Stomach (tissue), 9 donors: ENCODE measurements around the gene LEMD2. TPM values are rescaled to one million over a fixed set of nuclear protein-coding genes. Genes with fewer than 3 reads are reported as not detected.

Experiments used
- DNase-seq, 2 donors: peaks; one replicate each; pipeline versions ENCODE4 v3.0.0 to v3.0.0-alpha.2; 2013 to 2019
- H3K27ac ChIP-seq, 5 donors: fragments of 200-600 bp in 4 of 5; sonication (generic) in 4 of 5; one replicate each; pipeline ENCODE4 v1.5.1; 2013 to 2019; ENCODE audit warnings: mild to moderate bottlenecking in 1 of 5, moderate library complexity in 1 of 5
- H3K27me3 ChIP-seq, 3 donors: fragments of 200-600 bp; sonication (generic); one replicate each; pipeline ENCODE4 v1.5.1; 2017 to 2019; ENCODE audit warnings: mixed run types in 1 of 3
- H3K36me3 ChIP-seq, 4 donors: fragments of 200-600 bp; sonication (generic); 1 replicate in 3 of 4; 2 replicates in 1 of 4; pipeline ENCODE4 v1.5.1; 2016 to 2019
- H3K4me1 ChIP-seq, 4 donors: fragments of 200-600 bp; sonication (generic); one replicate each; pipeline ENCODE4 v1.5.1; 2016 to 2019
- H3K4me3 ChIP-seq, 4 donors: fragments of 200-600 bp; sonication (generic) in 3 of 4; one replicate each; pipeline ENCODE4 v1.5.1; 2016 to 2019; ENCODE audit warnings: mild to moderate bottlenecking in 1 of 4
- H3K9me3 ChIP-seq, 4 donors: fragments of 200-600 bp; sonication (generic); one replicate each; pipeline ENCODE4 v1.5.1; 2016 to 2019
- EP300 ChIP-seq: sonication (generic); formaldehyde crosslinking; IDR thresholded peaks from one replicate; pipeline ENCODE4 v1.6.1; 2017; ENCODE audit warnings: antibody characterized with exemption
- POLR2A ChIP-seq, 4 donors: fragments of 450-650 bp; IDR thresholded peaks; one replicate each; pipeline ENCODE4 v1.6.1; 2016; ENCODE audit warnings: antibody characterized with exemption in 4 of 4, control low read depth in 2 of 4, mild to moderate bottlenecking in 1 of 4, moderate library complexity in 1 of 4
- POLR2AphosphoS5 ChIP-seq, 3 donors: sonication (generic); formaldehyde crosslinking; IDR thresholded peaks; one replicate each; pipeline ENCODE4 v1.6.1; 2016; ENCODE audit warnings: antibody characterized with exemption in 3 of 3
- WGBS, 5 donors: extraction: QIAGEN DNeasy Blood & Tissue Kit in 3 of 5; methylation state at CpG; one replicate each; pipeline versions ENCODE4 v1.1.5 to v1.1.7; 2013 to 2018; 5-methylcytosine and 5-hydroxymethylcytosine counted together
- intact Hi-C: fragments of 100-400 bp; cut with DNase I; formaldehyde crosslinking; loops from one replicate; pipeline ENCODE4 v1.15.1; 2023; ENCODE audit warnings: low total_unique reads
- polyA plus RNA-seq, 3 donors: library from polyadenylated mRNA; stranded (reverse); fragments of 200-250 nt; gene quantifications; one replicate each; pipeline ENCODE4 v1.2.3, GENCODE V29; 2013
- total RNA-seq, 5 donors: library from RNA; depleted of rRNA; stranded (reverse); fragments of >200 nt; gene quantifications; one replicate each; pipeline versions ENCODE4 v1.1.0 to v1.2.3, GENCODE V29; 2014 to 2016
- TF ChIP-seq, protein P1 (sequence below), 7 experiments: fragments of 450-650 bp in 4 of 7; fragments of 200-600 bp in 3 of 7; sonication (generic) in 3 of 7; IDR thresholded peaks; one replicate each; pipeline ENCODE4 v1.5.1; 2016 to 2019; ENCODE audit warnings: antibody characterized with exemption in 7 of 7, control low read depth in 2 of 7, mild to moderate bottlenecking in 1 of 7
- donor health status: healthy with polysubstance abuse.
- donor health status: Bipolar disorder and iron deficiency.
- donor health status: healthy.

LEMD2 gene
- total and polyA plus RNA-seq, 8 donors = 22.0 to 428 (median 54.2) TPM

- Histone ChIP-seq H3K27me3 (peaks cover 0 to 15% (median 0%) of the 10 kb centered on the region in 3 donors), H3K4me1 (peaks cover 0 to 24% (median 8%) of the 10 kb centered on the region in 4 donors), H3K27ac (peak overlapping the region in 1 of 5 donors; percentile 46), H3K36me3 (no peaks in the 10 kb centered on the region), H3K4me3 (no peak overlapping the region), H3K9me3 (no peaks in the 10 kb centered on the region)
- 47 to 60% (median 53%) methylated on average over 14 to 15 of the region's 15 CpGs for WGBS, 5 donors
- TF ChIP-seq POLR2AphosphoS5 (IDR thresholded peaks at IDR 0.05) (no peak), POLR2A (IDR thresholded peaks at IDR 0.05) (no peak), EP300 (no peak)
- TF ChIP-seq, protein P1, sequence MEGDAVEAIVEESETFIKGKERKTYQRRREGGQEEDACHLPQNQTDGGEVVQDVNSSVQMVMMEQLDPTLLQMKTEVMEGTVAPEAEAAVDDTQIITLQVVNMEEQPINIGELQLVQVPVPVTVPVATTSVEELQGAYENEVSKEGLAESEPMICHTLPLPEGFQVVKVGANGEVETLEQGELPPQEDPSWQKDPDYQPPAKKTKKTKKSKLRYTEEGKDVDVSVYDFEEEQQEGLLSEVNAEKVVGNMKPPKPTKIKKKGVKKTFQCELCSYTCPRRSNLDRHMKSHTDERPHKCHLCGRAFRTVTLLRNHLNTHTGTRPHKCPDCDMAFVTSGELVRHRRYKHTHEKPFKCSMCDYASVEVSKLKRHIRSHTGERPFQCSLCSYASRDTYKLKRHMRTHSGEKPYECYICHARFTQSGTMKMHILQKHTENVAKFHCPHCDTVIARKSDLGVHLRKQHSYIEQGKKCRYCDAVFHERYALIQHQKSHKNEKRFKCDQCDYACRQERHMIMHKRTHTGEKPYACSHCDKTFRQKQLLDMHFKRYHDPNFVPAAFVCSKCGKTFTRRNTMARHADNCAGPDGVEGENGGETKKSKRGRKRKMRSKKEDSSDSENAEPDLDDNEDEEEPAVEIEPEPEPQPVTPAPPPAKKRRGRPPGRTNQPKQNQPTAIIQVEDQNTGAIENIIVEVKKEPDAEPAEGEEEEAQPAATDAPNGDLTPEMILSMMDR (IDR thresholded peaks at IDR 0.05) = no peak
- intact Hi-C loops = no loop called here
- DNase-seq = peak in 1 of 2 donors; percentile 53
These were observed 40.1 kb upstream of the LEMD2 start for GRCh38 chr6:33828764-33829731.

- Histone ChIP-seq H3K4me1 (peaks cover 0 to 25% (median 8%) of the 10 kb centered on the region in 4 donors), H3K9me3 (no peaks in the 10 kb centered on the region), H3K27ac (no peak overlapping the region), H3K4me3 (no peak overlapping the region), H3K27me3 (peaks cover 0 to 15% (median 0%) of the 10 kb centered on the region in 3 donors), H3K36me3 (no peaks in the 10 kb centered on the region)
- no peak for DNase-seq
- TF ChIP-seq EP300 (no peak), POLR2A (IDR thresholded peaks at IDR 0.05) (no peak), POLR2AphosphoS5 (IDR thresholded peaks at IDR 0.05) (no peak)
- TF ChIP-seq, protein P1 (IDR thresholded peaks at IDR 0.05) = no peak
- WGBS, 5 donors = 28 to 51% (median 37%) methylated on average over 3 to 4 of the region's 4 CpGs
- intact Hi-C loops = no loop called here
These were observed 39.5 kb upstream of the LEMD2 start for GRCh38 chr6:33828452-33828763.

DNA sequence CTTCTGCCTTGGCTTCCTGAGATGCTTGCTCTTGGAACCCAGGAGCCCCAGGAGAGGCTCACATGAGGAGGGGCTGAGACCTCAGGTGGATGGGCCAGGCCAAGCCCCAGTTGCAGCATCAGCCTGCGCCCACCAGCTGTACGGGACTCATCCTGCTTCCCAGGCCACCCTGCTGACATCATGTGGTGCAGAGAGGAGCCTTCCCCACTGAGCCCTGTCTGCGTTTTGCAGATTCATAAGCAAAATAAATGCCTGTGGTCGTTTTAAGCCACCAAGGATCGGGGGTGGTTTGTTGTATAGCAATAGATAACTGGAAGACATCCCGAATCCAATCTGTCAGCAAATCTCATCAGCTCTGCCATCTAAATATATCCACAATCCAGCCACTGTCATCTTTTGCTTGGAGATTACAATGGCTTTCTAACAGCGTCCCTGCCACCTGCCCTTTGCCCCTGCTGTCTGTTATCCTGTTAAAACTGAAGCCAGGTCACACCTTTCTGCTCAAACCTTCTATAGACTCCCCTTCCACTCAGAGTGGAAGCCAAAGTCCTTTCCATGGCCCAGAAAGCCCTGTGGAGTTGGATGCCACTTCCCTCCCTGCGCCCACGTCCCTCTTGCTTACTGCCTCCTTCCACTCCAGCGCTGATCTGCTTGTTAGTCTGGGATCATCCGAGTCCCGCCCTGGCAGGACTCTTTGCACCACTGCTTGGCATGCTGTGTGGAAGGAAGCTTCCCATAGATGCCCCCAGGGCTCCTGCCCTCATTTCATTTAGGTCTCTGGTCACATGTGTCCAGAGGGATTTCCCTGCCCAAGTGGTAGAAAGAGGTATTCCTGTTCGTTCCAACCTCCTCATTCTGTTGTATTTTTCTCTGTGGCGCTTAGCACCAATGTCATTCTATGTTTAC, 38.9 kb upstream of the LEMD2 start:
- TF ChIP-seq EP300 = no peak
- no peak for TF ChIP-seq POLR2A (IDR thresholded peaks at IDR 0.05)
- TF ChIP-seq, protein P1 (IDR thresholded peaks at IDR 0.05) = no peak
- H3K27me3 ChIP-seq = peaks cover 0 to 15% (median 0%) of the 10 kb centered on the region in 3 donors
- no peak for DNase-seq
- intact Hi-C loops = no loop called here
- H3K9me3 ChIP-seq = no peaks in the 10 kb centered on the region
- no peak overlapping the region for H3K4me3 ChIP-seq
- H3K36me3 ChIP-seq = no peaks in the 10 kb centered on the region
- no peak overlapping the region for H3K27ac ChIP-seq
- WGBS, 5 donors = 51 to 65% (median 63%) methylated on average over 12 to 14 of the region's 14 CpGs
- peaks cover 0 to 25% (median 8%) of the 10 kb centered on the region in 4 donors for H3K4me1 ChIP-seq

DNA sequence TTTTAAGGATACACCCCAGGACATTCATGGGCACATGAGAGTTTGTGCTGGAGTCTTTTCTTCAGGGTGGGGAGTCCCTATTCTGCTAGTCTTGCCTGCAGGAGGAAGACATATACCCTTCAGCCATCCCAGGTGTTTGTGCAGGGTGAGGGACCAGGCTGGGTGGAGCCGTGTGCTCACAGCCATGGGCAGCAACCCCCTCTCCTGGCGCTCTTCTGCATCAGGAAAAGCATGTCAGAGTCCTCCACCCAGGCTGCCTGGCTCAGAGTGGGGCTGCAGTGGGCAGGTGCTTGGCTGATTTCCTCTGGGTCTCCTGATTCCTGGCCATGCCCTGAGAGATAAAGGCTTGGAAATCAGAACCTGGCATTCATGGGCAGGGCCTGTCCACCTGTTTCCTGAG, 37.6 kb upstream of the LEMD2 start:
- 17 to 40% (median 30%) methylated on average over 1 to 2 of the region's 2 CpGs; no CpG with 5 or more reads in 1 of the 5 donors for WGBS, 5 donors
- no peak for TF ChIP-seq EP300
- TF ChIP-seq, protein P1 (IDR thresholded peaks at IDR 0.05) = peak in 1 of 7 experiments; percentile 8
- Histone ChIP-seq H3K9me3 (no peaks in the 10 kb centered on the region), H3K27me3 (peaks cover 0 to 13% (median 0%) of the 10 kb centered on the region in 3 donors), H3K36me3 (no peaks in the 10 kb centered on the region), H3K27ac (no peak overlapping the region), H3K4me3 (no peak overlapping the region), H3K4me1 (peaks cover 0 to 25% (median 8%) of the 10 kb centered on the region in 4 donors)
- intact Hi-C loops = no loop called here
- DNase-seq = peak in 1 of 2 donors; percentile 36
